Measurements from ENCODE around the gene CSF2.
"Not testable (repeated sequence)": the region's sequence is repeated elsewhere in the genome, so short reads cannot be mapped to it uniquely, and the experiment has no call there.

DNA sequence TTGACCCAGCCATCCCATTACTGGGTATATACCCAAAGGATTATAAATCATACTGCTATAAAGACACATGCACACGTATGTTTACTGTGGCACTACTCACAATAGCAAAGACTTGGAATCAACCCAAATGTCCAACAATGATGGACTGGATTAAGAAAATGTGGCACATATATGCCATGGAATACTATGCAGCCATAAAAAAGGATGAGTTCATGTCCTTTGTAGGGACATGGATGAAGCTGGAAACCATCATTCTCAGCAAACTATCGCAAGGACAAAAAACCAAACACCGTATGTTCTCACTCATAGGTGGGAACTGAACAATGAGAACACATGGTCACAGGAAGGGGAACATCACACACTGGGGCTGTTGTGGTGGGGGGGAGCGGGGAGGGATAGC, 35.4 kb downstream of the CSF2 start:
- TF ChIP-seq, protein P1, sequence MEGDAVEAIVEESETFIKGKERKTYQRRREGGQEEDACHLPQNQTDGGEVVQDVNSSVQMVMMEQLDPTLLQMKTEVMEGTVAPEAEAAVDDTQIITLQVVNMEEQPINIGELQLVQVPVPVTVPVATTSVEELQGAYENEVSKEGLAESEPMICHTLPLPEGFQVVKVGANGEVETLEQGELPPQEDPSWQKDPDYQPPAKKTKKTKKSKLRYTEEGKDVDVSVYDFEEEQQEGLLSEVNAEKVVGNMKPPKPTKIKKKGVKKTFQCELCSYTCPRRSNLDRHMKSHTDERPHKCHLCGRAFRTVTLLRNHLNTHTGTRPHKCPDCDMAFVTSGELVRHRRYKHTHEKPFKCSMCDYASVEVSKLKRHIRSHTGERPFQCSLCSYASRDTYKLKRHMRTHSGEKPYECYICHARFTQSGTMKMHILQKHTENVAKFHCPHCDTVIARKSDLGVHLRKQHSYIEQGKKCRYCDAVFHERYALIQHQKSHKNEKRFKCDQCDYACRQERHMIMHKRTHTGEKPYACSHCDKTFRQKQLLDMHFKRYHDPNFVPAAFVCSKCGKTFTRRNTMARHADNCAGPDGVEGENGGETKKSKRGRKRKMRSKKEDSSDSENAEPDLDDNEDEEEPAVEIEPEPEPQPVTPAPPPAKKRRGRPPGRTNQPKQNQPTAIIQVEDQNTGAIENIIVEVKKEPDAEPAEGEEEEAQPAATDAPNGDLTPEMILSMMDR (IDR thresholded peaks at IDR 0.05) = not testable (repeated sequence)
- not testable (repeated sequence) for TF ChIP-seq SIN3A (IDR thresholded peaks at IDR 0.05; ENCODE audit: borderline replicate concordance, insufficient read depth, low read depth, low read length)

Data from Panc1 (cell line).